Activated naive CD4-positive, alpha-beta T cell treated with anti-CD3 and anti-CD28 coated beads for 36 hours (primary cell): ENCODE data around the gene ATG5. TPM values are rescaled to one million over a fixed set of nuclear protein-coding genes. Genes with fewer than 3 reads are reported as not detected.
"Not testable (repeated sequence)": the region's sequence is repeated elsewhere in the genome, so short reads cannot be mapped to it uniquely, and the experiment has no call there.

Source experiments
- CTCF ChIA-PET: fragments of 350-600 bp; sonication (Branson Sonifier 250); formaldehyde crosslinking; loops from one replicate; lab custom pipeline; 2021; ENCODE audit warnings: antibody characterized with exemption; lab: Charles Lee
- DNase-seq: peaks from one replicate; pipeline ENCODE4 v3.0.0-alpha.2; 2020
- H3K27ac Mint-ChIP-seq: one replicate; pipeline ENCODE4 v1.8.0; 2021; ENCODE audit warnings: mild to moderate bottlenecking, mixed read lengths
- H3K27me3 Mint-ChIP-seq: one replicate; pipeline ENCODE4 v1.8.0; 2021; ENCODE audit warnings: low read depth, mixed read lengths
- H3K36me3 Mint-ChIP-seq: one replicate; pipeline ENCODE4 v1.8.0; 2021; ENCODE audit warnings: low read depth, mixed read lengths
- H3K4me1 Mint-ChIP-seq: one replicate; pipeline ENCODE4 v1.8.0; 2021; ENCODE audit warnings: low read depth, mixed read lengths
- H3K4me3 Mint-ChIP-seq: one replicate; pipeline ENCODE4 v1.8.0; 2021; ENCODE audit warnings: mild to moderate bottlenecking, moderate library complexity, mixed read lengths
- H3K9me3 Mint-ChIP-seq: one replicate; pipeline ENCODE4 v1.8.0; 2021; ENCODE audit warnings: mixed read lengths
- intact Hi-C: fragments of 100-400 bp; cut with micrococcal nuclease; formaldehyde crosslinking; loops from one replicate; pipeline ENCODE4 v1.15.1; 2023
- total RNA-seq, 2 experiments: library from RNA; stranded (reverse); gene quantifications; one replicate each; pipeline ENCODE4 v1.2.3, GENCODE V29; 2021

The ATG5 gene
- total RNA-seq, 2 experiments from 2014 or later = 20.2 to 20.7 TPM

GRCh38 chr6:106254636-106255035 lies 70.9 kb downstream of the ATG5 start:
- no peak overlapping the region for H3K27ac Mint-ChIP-seq
- H3K36me3 Mint-ChIP-seq = peaks cover 3% of the 10 kb centered on the region
- H3K4me3 Mint-ChIP-seq = no peak overlapping the region
- CTCF ChIA-PET = no interaction called here
- H3K27me3 Mint-ChIP-seq = no peaks in the 10 kb centered on the region
- intact Hi-C loops = no loop called here
- H3K4me1 Mint-ChIP-seq = peaks cover 19% of the 10 kb centered on the region
- no peaks in the 10 kb centered on the region for H3K9me3 Mint-ChIP-seq
- no peak for DNase-seq

GRCh38 chr6:106253731-106254130 lies 71.8 kb downstream of the ATG5 start:
- CTCF ChIA-PET = no interaction called here
- H3K36me3 Mint-ChIP-seq = peaks cover 2% of the 10 kb centered on the region
- intact Hi-C loops = no loop called here

GRCh38 chr6:106253172-106253571 lies 72.4 kb downstream of the ATG5 start:
- Mint-ChIP-seq H3K4me1 (peaks cover 17% of the 10 kb centered on the region), H3K9me3 (no peaks in the 10 kb centered on the region), H3K4me3 (no peak overlapping the region), H3K27me3 (no peaks in the 10 kb centered on the region), H3K36me3 (peaks cover 2% of the 10 kb centered on the region), H3K27ac (no peak overlapping the region)
- intact Hi-C loops = no loop called here
- DNase-seq = no peak
- CTCF ChIA-PET = no interaction called here

More at GRCh38 chr6:106253731-106254130, 71.8 kb downstream of the ATG5 start:
- H3K4me1 Mint-ChIP-seq = peaks cover 17% of the 10 kb centered on the region
- no peaks in the 10 kb centered on the region for H3K27me3 Mint-ChIP-seq
- H3K4me3 Mint-ChIP-seq = no peak overlapping the region
- H3K27ac Mint-ChIP-seq = no peak overlapping the region
- no peak for DNase-seq
- no peaks in the 10 kb centered on the region for H3K9me3 Mint-ChIP-seq

- intact Hi-C loops = no loop called here
- Mint-ChIP-seq H3K27me3 (no peaks in the 10 kb centered on the region), H3K9me3 (no peaks in the 10 kb centered on the region), H3K27ac (no peak overlapping the region), H3K4me1 (peaks cover 19% of the 10 kb centered on the region), H3K36me3 (peaks cover 4% of the 10 kb centered on the region), H3K4me3 (no peak overlapping the region)
- no peak for DNase-seq
- CTCF ChIA-PET = interaction anchor here (0.6 to 1.3 kb wide), 3 partner anchors 50 to 537 kb away, joined by 3 to 6 read pairs (median 3); no protein-coding TSS in a partner anchor
Measured at GRCh38 chr6:106252687-106253086, 72.9 kb downstream of the ATG5 start.

- DNase-seq, H3K27me3 Mint-ChIP-seq, H3K9me3 Mint-ChIP-seq, intact Hi-C loops, H3K4me3 Mint-ChIP-seq, H3K27ac Mint-ChIP-seq: not testable (repeated sequence)
- Mint-ChIP-seq H3K36me3 (peaks cover 12% of the 10 kb centered on the region), H3K4me1 (peaks cover 24% of the 10 kb centered on the region)
- CTCF ChIA-PET = interaction anchor here (1.3 kb wide), 1 partner anchor 51 kb away, joined by 3 read pairs; no protein-coding TSS in a partner anchor
Measured at GRCh38 chr6:106251531-106252255, 73.9 kb downstream of the ATG5 start.

- Mint-ChIP-seq H3K27me3 (no peaks in the 10 kb centered on the region), H3K9me3 (no peaks in the 10 kb centered on the region), H3K4me1 (peaks cover 24% of the 10 kb centered on the region), H3K27ac (no peak overlapping the region), H3K36me3 (peaks cover 13% of the 10 kb centered on the region), H3K4me3 (no peak overlapping the region)
- intact Hi-C loops = no loop called here
- CTCF ChIA-PET = no interaction called here
- no peak for DNase-seq
Measured at GRCh38 chr6:106250953-106251352, 74.6 kb downstream of the ATG5 start.

- Mint-ChIP-seq H3K9me3 (no peaks in the 10 kb centered on the region), H3K27ac (no peak overlapping the region), H3K36me3 (peaks cover 16% of the 10 kb centered on the region), H3K4me1 (peaks cover 22% of the 10 kb centered on the region), H3K4me3 (no peak overlapping the region), H3K27me3 (no peaks in the 10 kb centered on the region)
- CTCF ChIA-PET = no interaction called here
- intact Hi-C loops = no loop called here
- DNase-seq = no peak
Measured at GRCh38 chr6:106249658-106250057, 75.9 kb downstream of the ATG5 start.

GRCh38 chr6:106247733-106248132 lies 77.8 kb downstream of the ATG5 start:
- peak; percentile 25 for DNase-seq
- H3K4me3 Mint-ChIP-seq = no peak overlapping the region
- H3K4me1 Mint-ChIP-seq = peaks cover 14% of the 10 kb centered on the region
- peak overlapping the region; percentile 59 for H3K27ac Mint-ChIP-seq
- CTCF ChIA-PET = no interaction called here
- H3K27me3 Mint-ChIP-seq = no peaks in the 10 kb centered on the region
- H3K36me3 Mint-ChIP-seq = peaks cover 27% of the 10 kb centered on the region
- intact Hi-C loops = no loop called here
- H3K9me3 Mint-ChIP-seq = no peaks in the 10 kb centered on the region

- intact Hi-C loops = no loop called here
- Mint-ChIP-seq H3K27me3 (no peaks in the 10 kb centered on the region), H3K9me3 (no peaks in the 10 kb centered on the region), H3K4me3 (no peak overlapping the region), H3K27ac (peak overlapping the region; percentile 59), H3K4me1 (peaks cover 9% of the 10 kb centered on the region), H3K36me3 (peaks cover 27% of the 10 kb centered on the region)
- DNase-seq = no peak
- CTCF ChIA-PET = no interaction called here
Measured at GRCh38 chr6:106247293-106247692, 78.3 kb downstream of the ATG5 start.

- no peak overlapping the region for H3K4me3 Mint-ChIP-seq
- H3K9me3 Mint-ChIP-seq = no peaks in the 10 kb centered on the region
- H3K36me3 Mint-ChIP-seq = peaks cover 34% of the 10 kb centered on the region
- no peak overlapping the region for H3K27ac Mint-ChIP-seq
- no peaks in the 10 kb centered on the region for H3K27me3 Mint-ChIP-seq
- CTCF ChIA-PET = no interaction called here
- H3K4me1 Mint-ChIP-seq = peaks cover 6% of the 10 kb centered on the region
- no peak for DNase-seq
- intact Hi-C loops = no loop called here
Measured at GRCh38 chr6:106244931-106245330, 80.6 kb downstream of the ATG5 start.

- CTCF ChIA-PET = no interaction called here
- Mint-ChIP-seq H3K9me3 (no peaks in the 10 kb centered on the region), H3K36me3 (peaks cover 34% of the 10 kb centered on the region), H3K4me3 (no peak overlapping the region), H3K4me1 (peaks cover 6% of the 10 kb centered on the region), H3K27me3 (no peaks in the 10 kb centered on the region), H3K27ac (no peak overlapping the region)
- DNase-seq = no peak
- intact Hi-C loops = no loop called here
Measured at GRCh38 chr6:106244521-106244920, 81.0 kb downstream of the ATG5 start.

GRCh38 chr6:106243261-106243660 lies 82.3 kb downstream of the ATG5 start:
- Mint-ChIP-seq H3K27me3 (no peaks in the 10 kb centered on the region), H3K36me3 (peaks cover 34% of the 10 kb centered on the region), H3K4me3 (no peak overlapping the region), H3K4me1 (peaks cover 6% of the 10 kb centered on the region), H3K27ac (no peak overlapping the region), H3K9me3 (no peaks in the 10 kb centered on the region)
- CTCF ChIA-PET = interaction anchor here (0.7 kb wide), 1 partner anchor 131 kb away, joined by 5 read pairs; no protein-coding TSS in a partner anchor
- no peak for DNase-seq
- intact Hi-C loops = no loop called here

GRCh38 chr6:106241498-106241897 lies 84.1 kb downstream of the ATG5 start:
- Mint-ChIP-seq H3K4me3 (no peak overlapping the region), H3K9me3 (no peaks in the 10 kb centered on the region), H3K27ac (no peak overlapping the region), H3K36me3 (peaks cover 29% of the 10 kb centered on the region), H3K27me3 (no peaks in the 10 kb centered on the region), H3K4me1 (no peaks in the 10 kb centered on the region)
- CTCF ChIA-PET = no interaction called here
- intact Hi-C loops = no loop called here
- no peak for DNase-seq
